ENCODE measurements around the gene PUS7. TPM values are rescaled to one million over a fixed set of nuclear protein-coding genes. Genes with fewer than 3 reads are reported as not detected.
"Not testable (repeated sequence)": the region's sequence is repeated elsewhere in the genome, so short reads cannot be mapped to it uniquely, and the experiment has no call there.

Gene PUS7
- polyA plus RNA-seq, 1 donor from 2014 or later, result 5.9 TPM

GRCh38 chr7:105474045-105474444 lies 48.0 kb downstream of the PUS7 start:
- Mint-ChIP-seq H3K36me3 (peaks cover 16% of the 10 kb centered on the region), H3K4me3 (no peak overlapping the region), H3K27ac (no peak overlapping the region), H3K4me1 (peaks cover 0 to 2% (median 1%) of the 10 kb centered on the region in 3 donors), H3K9me3 (no peaks in the 10 kb centered on the region), H3K27me3 (no peaks in the 10 kb centered on the region)

GRCh38 chr7:105473163-105473562 lies 48.9 kb downstream of the PUS7 start:
- Mint-ChIP-seq H3K9me3 (no peaks in the 10 kb centered on the region), H3K36me3 (peaks cover 18% of the 10 kb centered on the region), H3K4me3 (no peak overlapping the region), H3K27me3 (no peaks in the 10 kb centered on the region), H3K4me1 (peaks cover 0 to 2% (median 0%) of the 10 kb centered on the region in 3 donors), H3K27ac (no peak overlapping the region)

- Mint-ChIP-seq H3K9me3 (no peaks in the 10 kb centered on the region), H3K4me1 (peaks cover 0 to 2% (median 0%) of the 10 kb centered on the region in 3 donors), H3K4me3 (no peak overlapping the region), H3K27ac (no peak overlapping the region), H3K36me3 (peaks cover 14% of the 10 kb centered on the region), H3K27me3 (no peaks in the 10 kb centered on the region)
Observed at GRCh38 chr7:105470846-105471245, 51.2 kb downstream of the PUS7 start.

- peaks cover 12% of the 10 kb centered on the region for H3K36me3 Mint-ChIP-seq
- H3K27ac Mint-ChIP-seq, result no peak overlapping the region
- no peaks in the 10 kb centered on the region for H3K27me3 Mint-ChIP-seq
- peaks cover 0 to 2% (median 0%) of the 10 kb centered on the region in 3 donors for H3K4me1 Mint-ChIP-seq
- no peak overlapping the region for H3K4me3 Mint-ChIP-seq
- no peaks in the 10 kb centered on the region for H3K9me3 Mint-ChIP-seq
Observed at GRCh38 chr7:105470090-105470489, 52.0 kb downstream of the PUS7 start.

DNA sequence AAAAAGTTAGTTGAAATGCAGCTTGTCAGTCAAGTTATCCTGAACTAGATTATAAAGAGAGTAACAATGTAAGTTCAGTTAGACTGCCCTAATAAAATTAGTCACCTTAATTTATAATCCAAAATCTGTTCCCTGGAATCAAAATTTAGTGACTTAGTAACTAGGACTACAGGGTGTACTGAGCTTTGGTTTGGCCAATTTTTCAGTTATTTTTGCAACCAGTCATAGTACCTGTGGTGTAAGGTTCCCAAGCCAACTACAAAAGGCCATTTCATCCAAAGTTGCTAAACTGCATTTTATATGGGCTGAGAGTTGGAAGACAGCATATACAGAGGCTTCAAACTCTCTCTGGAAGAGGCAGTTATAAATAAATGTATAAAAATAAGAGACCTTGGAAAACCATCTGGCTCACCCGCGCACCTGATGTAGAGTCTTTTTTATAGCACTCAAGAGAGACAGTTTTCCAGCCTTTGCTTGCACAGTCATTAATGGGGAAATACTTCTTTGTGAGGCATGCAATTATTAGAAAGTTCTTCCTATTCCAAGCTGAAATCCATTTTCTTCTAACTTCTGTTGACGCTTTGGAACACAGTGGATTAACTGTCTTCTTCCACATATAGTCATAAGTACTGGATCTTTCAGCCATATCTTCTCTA lies 59.2 kb downstream of the PUS7 start:
- no peak overlapping the region for H3K4me3 Mint-ChIP-seq
- H3K27me3 Mint-ChIP-seq, result no peaks in the 10 kb centered on the region
- peak overlapping the region in 2 of 3 donors; percentile 9 to 26 for H3K27ac Mint-ChIP-seq
- peaks cover 0 to 3% (median 1%) of the 10 kb centered on the region in 3 donors for H3K4me1 Mint-ChIP-seq
- no peaks in the 10 kb centered on the region for H3K9me3 Mint-ChIP-seq
- H3K36me3 Mint-ChIP-seq, result peaks cover 2% of the 10 kb centered on the region

GRCh38 chr7:105461518-105461917 lies 60.6 kb downstream of the PUS7 start:
- no peak overlapping the region for H3K27ac Mint-ChIP-seq

GRCh38 chr7:105457619-105458225 lies 64.3 kb downstream of the PUS7 start:
- Mint-ChIP-seq H3K27me3 (no peaks in the 10 kb centered on the region), H3K4me1 (peaks cover 14 to 17% (median 16%) of the 10 kb centered on the region in 3 donors), H3K4me3 (no peak overlapping the region), H3K27ac (no peak overlapping the region), H3K36me3 (no peaks in the 10 kb centered on the region), H3K9me3 (no peaks in the 10 kb centered on the region)

More at GRCh38 chr7:105461518-105461917, 60.6 kb downstream of the PUS7 start:
- Mint-ChIP-seq H3K27me3 (no peaks in the 10 kb centered on the region), H3K36me3 (no peaks in the 10 kb centered on the region), H3K4me3 (no peak overlapping the region), H3K4me1 (peaks cover 0 to 3% (median 1%) of the 10 kb centered on the region in 3 donors), H3K9me3 (no peaks in the 10 kb centered on the region)

DNA sequence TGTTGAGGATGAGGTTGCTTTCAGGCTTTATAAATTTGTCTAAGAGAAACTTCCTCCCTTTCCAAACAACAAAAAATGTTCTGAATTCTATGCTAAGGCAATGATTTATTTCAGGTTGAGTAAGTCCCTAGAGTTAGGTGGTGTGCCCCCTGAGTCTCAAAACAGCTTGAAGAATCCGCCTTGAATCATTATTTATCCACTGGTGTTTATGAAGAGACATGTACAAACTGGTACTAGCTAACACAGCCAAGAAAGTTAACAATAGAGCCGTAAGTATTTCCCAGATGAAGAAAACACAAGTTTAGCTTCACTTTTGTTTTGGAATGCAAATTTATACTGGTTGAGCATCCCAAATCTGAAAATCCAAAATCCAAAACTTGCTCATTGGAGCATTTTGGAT lies 67.2 kb downstream of the PUS7 start:
- no peaks in the 10 kb centered on the region for H3K27me3 Mint-ChIP-seq
- H3K9me3 Mint-ChIP-seq, result peaks cover 0 to 3% (median 2%) of the 10 kb centered on the region in 3 donors
- H3K27ac Mint-ChIP-seq, result peak overlapping the region in 1 of 3 donors; percentile 71
- H3K4me1 Mint-ChIP-seq, result peaks cover 24 to 34% (median 25%) of the 10 kb centered on the region in 3 donors
- no peak overlapping the region for H3K4me3 Mint-ChIP-seq
- H3K36me3 Mint-ChIP-seq, result no peaks in the 10 kb centered on the region

- Mint-ChIP-seq H3K27ac (peak overlapping the region in 1 of 3 donors; percentile 46), H3K4me3 (no peak overlapping the region), H3K9me3 (peaks cover 0 to 3% (median 2%) of the 10 kb centered on the region in 3 donors)
Observed at GRCh38 chr7:105454095-105454747, 67.8 kb downstream of the PUS7 start.

GRCh38 chr7:105452085-105452484 lies 70.0 kb downstream of the PUS7 start:
- peaks cover 0 to 3% (median 2%) of the 10 kb centered on the region in 3 donors for H3K9me3 Mint-ChIP-seq
- peaks cover 1% of the 10 kb centered on the region for H3K27me3 Mint-ChIP-seq
- no peaks in the 10 kb centered on the region for H3K36me3 Mint-ChIP-seq
- peak overlapping the region; percentile 51 to 85 (median 67) for H3K4me3 Mint-ChIP-seq
- peak overlapping the region; percentile 81 to 87 (median 81) for H3K27ac Mint-ChIP-seq
- peaks cover 37 to 53% (median 46%) of the 10 kb centered on the region in 3 donors for H3K4me1 Mint-ChIP-seq

More at GRCh38 chr7:105454095-105454747, 67.8 kb downstream of the PUS7 start:
- Mint-ChIP-seq H3K36me3 (no peaks in the 10 kb centered on the region), H3K4me1 (peaks cover 28 to 37% (median 29%) of the 10 kb centered on the region in 3 donors), H3K27me3 (no peaks in the 10 kb centered on the region)

DNA sequence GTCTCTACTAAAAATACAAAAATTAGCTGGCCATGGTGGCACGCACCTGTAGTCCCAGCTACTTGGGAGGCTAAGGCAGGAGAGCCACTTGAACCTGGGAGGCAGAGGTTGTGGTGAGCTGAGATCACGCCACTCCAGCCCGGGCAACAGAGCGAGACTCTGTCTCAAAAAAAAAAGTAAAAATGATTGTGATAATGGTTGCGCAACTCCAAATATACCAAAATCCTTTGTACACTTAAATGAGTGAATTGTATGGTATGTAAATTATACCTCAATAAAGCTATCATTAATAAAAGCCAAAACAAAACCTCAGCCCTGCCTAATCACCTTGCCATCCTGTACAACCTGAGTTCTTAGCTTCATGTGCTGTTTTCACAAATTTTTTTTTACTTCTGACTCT lies 71.2 kb downstream of the PUS7 start:
- H3K36me3 Mint-ChIP-seq, H3K9me3 Mint-ChIP-seq, H3K27me3 Mint-ChIP-seq: not testable (repeated sequence)
- peak overlapping the region; percentile 46 to 81 (median 54) for H3K27ac Mint-ChIP-seq
- peak overlapping the region in 1 of 4 donors; percentile 52 for H3K4me3 Mint-ChIP-seq
- peaks cover 41 to 58% (median 50%) of the 10 kb centered on the region in 3 donors for H3K4me1 Mint-ChIP-seq

GRCh38 chr7:105450177-105450861 lies 71.8 kb downstream of the PUS7 start:
- Mint-ChIP-seq H3K27me3 (peaks cover 3% of the 10 kb centered on the region), H3K4me3 (peak overlapping the region in 2 of 4 donors; percentile 25 to 28), H3K36me3 (no peaks in the 10 kb centered on the region), H3K9me3 (peaks cover 0 to 3% (median 2%) of the 10 kb centered on the region in 3 donors), H3K27ac (peak overlapping the region; percentile 46 to 79 (median 71)), H3K4me1 (peaks cover 44 to 61% (median 53%) of the 10 kb centered on the region in 3 donors)

DNA sequence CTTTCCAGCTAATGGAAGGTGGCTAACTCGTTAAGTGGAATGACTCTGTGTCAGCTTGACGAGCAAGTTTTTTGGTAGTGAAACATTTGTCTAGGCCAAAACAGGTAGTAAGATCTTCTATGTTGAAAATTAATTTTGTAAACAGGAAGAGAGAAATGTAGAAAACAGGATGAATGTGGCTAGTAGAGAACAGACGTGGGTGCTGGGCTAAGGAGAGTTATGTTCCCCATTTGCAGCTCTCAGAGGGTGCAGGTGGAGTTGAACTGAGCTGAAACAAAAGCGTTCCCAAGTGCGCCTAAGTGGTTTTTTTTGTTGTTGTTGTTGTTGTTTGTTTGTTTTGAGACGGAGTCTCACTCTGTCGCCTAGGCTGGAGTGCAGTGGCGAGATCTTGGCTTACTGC lies 73.9 kb downstream of the PUS7 start:
- Mint-ChIP-seq H3K36me3 (no peaks in the 10 kb centered on the region), H3K27me3 (peaks cover 3% of the 10 kb centered on the region), H3K9me3 (peaks cover 0 to 3% (median 2%) of the 10 kb centered on the region in 3 donors), H3K4me3 (peak overlapping the region; percentile 64 to 80 (median 68)), H3K27ac (peak overlapping the region; percentile 71 to 92 (median 87)), H3K4me1 (peaks cover 42 to 61% (median 55%) of the 10 kb centered on the region in 3 donors)

DNA sequence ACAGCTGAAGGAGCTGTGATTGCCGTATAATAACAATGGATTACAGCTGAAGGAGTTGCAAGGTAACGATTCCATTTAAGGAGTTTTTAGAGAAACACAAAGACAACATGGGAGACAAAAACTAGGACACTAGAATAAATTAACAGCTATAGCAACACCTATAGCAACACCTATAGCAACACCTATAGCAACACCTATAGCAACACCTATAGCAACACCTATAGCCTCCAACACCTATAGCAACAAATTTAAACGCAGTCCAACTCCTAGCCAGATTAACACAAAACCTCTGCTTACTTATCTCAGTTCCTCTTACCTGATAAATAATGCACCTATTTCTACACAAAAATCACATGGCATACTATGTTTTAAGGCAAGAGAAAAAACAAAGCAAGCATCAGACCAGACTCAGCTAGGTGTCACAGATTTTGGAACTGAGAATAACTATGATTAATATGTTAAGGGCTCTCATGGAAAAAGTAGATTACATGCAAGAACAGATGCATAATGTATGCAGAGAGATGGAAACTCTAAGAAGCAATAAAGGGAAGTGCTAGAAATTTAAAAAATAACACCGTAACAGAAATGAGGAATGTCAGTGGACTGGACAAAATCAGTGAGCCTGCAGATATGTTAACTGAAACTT lies 77.6 kb downstream of the PUS7 start:
- peaks cover 3% of the 10 kb centered on the region for H3K27me3 Mint-ChIP-seq
- peak overlapping the region in 3 of 4 donors; percentile 8 to 40 (median 23) for H3K4me3 Mint-ChIP-seq
- peaks cover 28 to 36% (median 35%) of the 10 kb centered on the region in 3 donors for H3K4me1 Mint-ChIP-seq
- no peaks in the 10 kb centered on the region for H3K36me3 Mint-ChIP-seq
- no peaks in the 10 kb centered on the region for H3K9me3 Mint-ChIP-seq
- H3K27ac Mint-ChIP-seq, result peak overlapping the region; percentile 1 to 80 (median 71)
